DMS79 treated with DMSO at 0.1 percent for 48 hours (cell line): ENCODE measurements around the gene HS6ST2.
"Not testable (repeated sequence)": the region's sequence is repeated elsewhere in the genome, so short reads cannot be mapped to it uniquely, and the experiment has no call there.

Source experiments
- DNase-seq: peaks from one replicate; lab custom pipeline; 2025; lab: John Stamatoyannopoulos, UW

Gene HS6ST2

DNA sequence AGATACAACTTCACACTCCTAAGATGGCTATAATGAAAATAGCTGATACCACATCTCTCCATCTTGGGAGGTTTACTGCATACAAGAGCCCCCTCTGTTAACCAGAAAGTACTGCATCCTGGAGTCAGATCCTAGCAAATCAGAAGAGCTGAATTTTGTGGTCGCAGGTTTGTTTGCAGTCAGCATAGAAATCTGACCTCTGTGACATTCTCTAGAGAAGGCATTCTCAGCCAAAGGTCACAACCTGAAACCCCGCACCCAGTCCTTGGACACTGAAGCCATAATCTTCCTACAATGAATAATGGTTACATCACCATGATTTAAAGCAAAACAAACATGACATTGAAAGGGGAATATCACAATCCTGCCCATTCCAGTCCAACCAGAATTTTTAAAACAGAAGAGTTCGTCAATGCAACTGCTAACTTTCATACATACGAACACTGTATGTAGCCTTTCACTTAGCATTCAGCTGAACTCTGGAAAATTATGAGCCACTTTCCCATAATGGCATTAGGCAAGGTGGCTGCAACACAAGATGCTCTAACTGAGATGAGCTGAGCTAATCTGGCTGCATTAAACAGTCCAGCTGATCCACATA lies 17.6 kb downstream of the HS6ST2 start:
- DNase-seq: no peak

DNA sequence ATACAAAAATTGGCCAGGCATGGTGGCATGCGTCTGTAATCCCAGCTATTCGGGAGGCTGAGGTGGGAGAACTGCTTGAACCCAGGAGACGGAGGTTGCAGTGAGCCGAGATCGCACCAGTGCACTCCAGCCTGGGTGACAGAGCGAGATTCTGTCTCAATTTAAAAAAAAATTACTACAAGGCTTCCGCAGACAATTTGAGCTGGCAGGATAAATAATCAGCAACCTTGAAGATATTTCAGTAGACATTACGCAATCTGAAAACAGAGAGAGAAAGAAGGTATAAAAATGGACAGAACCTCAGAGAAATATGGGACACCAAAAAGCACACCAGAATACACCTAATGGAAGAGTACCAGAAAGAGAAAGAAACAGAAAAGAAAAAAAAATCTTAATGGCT lies 25.3 kb downstream of the HS6ST2 start:
- no peak for DNase-seq

DNA sequence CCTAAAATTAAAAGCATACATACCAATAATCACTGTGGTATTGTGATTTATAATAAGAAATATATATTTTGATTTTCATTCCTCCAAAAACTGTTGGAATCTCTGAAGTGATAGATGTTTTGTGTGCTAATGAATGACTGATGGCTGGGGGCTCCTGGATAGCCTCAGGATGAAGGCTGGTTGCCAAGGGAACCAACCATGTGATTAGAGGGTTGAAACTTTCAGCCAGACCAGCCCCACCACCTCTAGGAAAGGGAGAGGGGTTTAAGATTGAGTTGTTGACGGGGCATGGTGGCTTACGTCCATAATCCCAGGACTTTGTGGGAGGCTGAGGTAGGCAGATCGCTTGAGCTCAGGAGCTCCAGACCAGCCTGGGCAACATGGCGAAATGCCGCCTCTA lies 34.0 kb downstream of the HS6ST2 start:
- DNase-seq: no peak

DNA sequence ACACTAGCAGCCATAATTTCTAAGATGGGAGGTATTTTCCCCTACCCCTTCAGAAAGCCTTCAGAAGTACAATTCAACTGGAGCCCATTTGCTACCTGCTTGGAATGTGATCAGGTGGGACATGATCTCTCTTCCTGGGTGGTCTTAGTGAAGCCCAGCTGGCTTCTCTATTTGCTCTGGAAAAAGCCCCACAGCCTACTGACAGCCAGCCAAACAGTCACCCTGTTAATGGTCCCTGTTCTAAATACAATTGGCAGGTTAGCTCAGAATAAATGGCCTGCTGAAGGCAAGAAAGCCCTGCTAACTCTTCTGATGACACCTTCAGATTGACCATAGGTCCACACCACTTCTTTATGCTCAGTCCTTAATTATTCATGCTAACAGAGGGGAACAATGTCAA lies 39.9 kb downstream of the HS6ST2 start:
- DNase-seq: no peak

DNA sequence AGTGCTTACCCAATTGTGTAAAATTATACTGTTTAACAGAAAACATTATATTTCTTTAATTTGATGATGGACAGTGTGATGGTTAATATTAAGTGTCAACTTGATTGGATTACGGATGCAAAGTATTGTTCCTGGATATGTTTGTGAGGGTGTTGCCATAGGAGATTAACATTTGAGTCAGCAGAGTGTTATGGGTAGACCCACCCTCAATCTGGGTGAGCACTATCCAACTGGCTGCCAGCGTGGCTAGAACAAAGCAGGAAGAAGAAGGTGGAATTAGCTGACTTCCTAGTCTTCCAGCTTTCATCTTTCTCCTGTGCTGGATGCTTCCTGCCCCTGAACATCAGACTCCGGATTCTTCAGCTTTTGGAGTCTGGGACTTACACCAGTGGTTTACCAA lies 42.1 kb downstream of the HS6ST2 start:
- no peak for DNase-seq

DNA sequence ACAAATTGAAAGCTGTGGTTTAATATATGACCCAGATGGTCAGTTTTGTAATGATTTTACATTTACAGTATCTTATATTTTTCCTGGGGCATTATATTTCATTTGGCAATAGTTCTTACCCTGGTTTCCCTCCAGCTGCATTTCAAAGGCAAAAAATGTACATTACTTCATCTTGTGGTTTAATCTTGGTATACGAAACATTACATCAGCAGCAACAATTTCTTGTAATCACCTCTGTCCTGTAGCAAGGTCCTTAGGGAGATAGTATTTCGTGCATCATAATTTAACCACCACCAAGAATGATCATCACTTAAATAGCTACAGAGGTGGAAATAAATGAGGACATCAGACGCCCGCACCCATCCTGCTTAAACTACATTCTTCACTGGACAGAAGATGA lies 48.8 kb downstream of the HS6ST2 start:
- DNase-seq: no peak

DNA sequence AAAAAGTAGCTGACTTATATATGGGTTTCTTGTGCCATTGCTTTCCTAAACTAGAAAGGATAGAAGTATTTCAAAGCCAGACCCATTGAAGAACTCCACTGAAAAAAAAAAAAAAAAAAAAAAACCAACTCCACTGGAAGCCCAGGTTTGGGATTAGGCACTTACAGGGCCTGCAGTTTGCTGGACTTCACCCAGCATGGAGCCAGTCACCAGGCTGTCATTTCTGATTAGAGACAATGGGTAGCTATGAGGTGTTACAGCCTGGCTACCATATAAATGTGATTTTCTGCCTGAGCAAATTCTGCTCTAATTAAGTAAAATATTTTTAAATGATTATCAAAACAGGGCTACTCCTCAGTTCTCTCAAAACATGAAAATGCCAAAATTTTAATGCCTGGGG lies 49.5 kb downstream of the HS6ST2 start:
- DNase-seq: no peak

DNA sequence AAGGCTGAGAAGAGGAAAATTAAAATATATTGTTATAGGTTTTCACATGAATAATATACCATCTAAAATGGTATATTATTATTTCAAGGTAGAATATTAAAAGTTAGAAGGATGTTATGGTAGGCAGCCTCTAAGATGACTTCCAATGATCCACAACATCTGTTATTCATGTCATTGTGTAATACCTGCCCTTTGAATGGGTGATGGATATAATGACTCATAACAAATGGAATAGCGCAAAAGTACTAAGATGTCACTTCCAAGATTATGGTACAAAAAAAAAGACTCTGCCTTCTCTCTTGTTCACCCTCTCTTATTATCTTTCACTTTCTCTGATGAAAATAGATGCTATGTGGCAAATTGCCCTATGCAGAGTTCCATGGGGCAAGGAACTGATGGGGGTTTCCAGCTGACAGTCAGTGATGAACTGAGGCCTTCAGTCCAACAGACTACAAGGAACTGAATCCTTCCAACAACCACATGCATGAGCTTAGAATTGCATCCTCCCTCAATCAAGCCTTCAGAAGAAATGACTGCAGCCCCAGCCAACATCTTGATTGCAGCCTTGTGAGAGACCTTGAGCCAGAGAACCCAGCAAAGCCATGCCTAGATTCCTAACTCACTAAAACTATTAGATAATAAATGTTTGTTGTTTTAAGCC lies 57.7 kb downstream of the HS6ST2 start:
- DNase-seq: no peak

DNA sequence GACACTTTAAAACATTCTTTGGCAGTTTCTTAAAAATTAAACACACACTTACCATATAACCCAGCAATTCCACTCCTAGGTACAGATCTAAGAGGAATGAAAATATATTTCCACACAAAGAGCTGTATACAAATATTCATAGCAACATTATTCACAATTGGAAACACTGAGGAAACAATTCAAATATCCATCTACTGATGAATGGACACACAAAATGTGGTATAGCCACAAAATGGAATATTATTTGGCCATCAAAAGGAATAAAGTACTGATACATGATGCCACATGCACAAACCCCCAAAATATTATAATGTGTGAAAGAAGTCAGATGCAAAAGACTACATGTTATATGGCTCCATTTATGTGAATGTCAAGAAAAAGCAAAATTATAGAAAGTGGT lies 70.9 kb downstream of the HS6ST2 start:
- no peak for DNase-seq

DNA sequence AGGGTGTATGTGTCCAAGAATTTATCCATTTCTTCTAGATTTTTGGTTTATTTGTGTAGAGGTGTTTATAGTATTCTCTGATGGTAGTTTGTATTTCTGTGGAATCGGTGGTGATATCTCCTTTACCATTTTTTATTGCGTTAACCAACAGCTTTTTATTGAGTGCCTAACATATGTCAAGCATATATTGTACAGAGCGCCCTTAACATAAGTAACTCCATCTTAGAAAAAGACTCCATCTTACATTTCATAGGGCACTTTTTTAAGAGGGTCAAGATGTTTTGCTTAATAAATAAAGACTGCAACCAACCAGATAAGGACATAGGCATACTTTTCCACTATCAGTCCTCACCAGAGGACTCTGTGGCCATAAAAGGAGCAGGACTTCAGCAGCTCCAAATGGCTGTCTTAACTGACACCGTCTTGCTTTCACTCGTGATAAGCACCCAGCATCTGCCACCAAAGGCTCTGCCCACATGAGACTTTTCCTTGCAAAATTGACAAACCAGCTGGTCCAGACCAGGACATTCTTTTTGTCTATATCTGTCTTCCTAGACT lies 75.0 kb downstream of the HS6ST2 start:
- no peak for DNase-seq

DNA sequence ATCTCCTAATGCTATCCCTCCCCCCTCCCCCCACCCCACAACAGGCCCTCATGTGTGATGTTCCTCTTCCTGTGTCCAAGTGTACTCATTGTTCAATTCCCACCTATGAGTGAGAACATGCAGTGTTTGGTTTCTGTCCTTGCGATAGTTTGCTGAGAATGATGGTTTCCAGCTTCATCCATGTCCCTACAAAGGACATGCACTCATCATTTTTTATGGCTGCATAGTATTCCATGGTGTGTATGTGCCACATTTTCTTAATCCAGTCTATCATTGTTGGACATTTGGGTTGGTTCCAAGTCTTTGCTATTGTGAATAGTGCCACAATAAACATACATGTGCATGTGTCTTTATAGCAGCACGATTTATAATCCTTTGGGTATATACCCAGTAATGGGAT lies 77.7 kb downstream of the HS6ST2 start:
- not testable (repeated sequence) for DNase-seq

DNA sequence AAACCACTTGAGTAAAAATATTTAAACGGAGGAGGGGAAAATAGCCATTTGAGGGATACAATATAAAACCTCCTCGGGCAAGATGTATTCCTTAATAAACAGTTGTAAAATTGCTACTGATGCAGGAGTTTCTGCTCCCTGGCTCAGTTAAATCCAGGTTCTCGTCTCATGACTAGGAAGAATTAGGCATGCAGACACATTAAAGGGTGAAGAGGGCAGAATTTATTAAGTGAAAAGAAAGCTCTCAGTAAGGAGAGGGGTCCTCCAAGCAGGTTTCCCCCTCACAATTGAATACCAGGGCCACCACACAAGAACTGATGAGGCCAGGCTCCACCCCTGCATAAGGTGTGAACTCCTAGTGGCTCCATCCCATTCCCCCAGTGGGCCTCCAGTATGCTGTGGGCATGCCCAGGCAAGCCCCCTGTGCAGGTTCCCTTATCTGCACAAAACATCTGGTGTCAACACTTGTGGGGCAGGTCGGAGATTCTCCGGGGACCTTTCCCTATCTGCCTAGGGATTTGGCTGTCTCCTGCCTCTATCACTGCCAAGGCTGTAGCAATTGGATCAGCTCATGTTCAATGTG lies 80.4 kb downstream of the HS6ST2 start:
- no peak for DNase-seq

DNA sequence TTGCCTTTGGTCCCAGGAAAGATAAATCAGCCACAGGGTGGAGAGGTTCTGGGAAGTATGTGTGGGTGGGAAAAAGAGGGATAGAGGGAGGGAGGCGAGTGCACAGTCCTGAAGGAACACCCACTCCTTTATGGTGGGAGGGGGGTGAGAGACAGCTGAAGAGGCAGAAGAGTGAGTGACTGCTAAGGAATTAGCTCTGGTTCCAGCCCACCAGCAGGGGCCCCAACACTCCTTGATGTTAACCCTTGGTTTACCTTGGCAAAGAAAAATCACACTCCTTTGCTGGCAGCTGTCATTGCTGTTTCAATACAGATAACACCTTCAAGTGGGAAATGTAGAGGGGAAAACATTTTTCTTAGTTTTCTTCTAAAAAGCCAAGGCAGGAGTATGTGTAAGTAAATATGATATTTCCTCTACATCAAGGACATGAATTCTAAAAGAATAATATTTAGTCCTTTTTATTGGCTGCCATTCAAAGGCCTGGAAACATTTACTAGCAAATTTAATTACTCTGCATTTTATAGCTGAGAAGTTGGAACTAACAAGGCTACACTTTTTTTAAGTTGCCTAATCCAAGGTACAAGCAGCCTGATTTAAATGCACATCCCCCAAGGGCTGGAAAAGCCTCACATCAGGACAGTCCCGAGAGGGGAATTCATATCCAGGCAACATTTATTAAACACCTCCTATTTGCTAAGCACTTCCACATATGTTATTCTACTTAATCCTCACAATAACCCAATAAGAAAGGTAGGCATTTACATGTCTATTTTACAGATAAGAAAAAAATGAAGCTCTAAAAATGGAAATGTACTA lies 81.7 kb downstream of the HS6ST2 start:
- DNase-seq: no peak

DNA sequence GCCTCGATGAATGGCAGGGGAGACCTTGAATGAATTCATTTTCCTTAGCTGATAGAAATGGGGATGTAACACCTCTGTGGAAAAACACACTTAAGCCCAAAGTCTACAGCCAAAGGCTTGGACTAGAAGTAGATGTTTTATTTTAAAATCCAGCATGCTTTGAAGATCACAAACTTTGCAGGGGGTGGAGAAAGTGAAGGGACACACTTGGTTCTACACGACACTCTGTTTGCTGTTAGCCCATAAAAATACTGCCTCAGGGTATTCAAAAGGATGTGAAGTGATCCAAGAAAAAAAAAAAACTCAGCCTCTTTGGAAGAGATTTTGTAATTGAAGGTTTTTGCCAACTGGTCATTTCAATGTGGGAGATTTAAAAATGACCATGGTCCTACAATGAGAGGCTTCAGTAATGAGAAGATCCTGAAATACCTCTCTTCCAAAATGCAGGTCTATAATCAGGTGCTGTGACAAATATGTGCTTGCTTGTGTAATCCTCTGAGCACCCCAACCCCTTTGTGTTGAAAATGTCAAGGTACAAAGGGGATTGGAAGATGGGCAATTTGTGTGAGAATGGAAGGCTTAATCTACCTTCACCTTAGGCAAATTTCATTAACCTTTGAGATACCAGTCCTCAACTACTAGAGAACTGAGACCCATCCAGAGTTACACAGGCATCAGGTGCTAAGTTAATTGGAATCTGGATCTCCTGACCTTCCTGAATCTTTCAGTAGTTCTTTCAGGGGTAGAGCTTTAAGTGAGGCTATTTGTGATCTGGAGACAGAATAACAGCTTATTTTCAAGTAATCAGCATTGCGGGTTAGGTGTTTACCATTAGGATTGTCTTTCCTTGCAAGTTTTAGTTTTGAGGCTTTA lies 82.5 kb downstream of the HS6ST2 start:
- DNase-seq: no peak

DNA sequence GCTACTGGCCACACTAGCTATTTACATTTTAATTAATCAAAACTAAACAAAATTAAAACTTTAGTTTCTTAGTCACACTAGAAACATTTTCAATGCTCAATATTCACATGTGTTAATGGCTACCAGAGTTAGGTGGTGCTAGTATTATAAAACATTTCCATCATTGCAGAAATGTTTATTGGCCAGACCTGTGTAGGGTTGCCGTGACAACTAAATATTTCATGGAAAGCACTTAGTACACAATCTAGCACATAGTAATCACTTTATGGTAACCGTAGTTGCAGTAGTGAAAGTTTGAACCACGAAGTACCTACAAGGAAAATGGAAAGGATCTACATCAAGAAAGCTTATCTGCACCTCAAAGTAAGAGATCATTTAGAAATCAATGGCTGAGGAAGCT lies 95.9 kb downstream of the HS6ST2 start:
- DNase-seq: no peak

DNA sequence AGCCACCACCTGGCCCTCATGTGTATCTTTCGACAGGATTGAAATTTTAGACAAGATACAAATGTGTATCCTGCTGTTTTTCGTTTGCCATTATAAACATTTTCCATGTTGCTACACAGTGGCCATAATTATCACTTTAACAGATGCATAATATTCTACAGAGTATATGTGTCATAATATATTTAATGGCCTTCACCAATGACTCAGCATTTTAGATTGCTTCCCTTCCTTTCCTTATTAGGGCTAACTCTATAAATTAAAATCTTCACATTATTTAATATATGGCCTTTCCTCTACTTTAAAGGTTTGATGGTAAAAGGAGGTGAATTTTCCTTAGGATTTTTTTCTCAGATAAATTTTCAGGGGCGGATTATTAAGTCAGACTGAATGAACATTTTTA lies 97.4 kb downstream of the HS6ST2 start:
- no peak for DNase-seq

DNA sequence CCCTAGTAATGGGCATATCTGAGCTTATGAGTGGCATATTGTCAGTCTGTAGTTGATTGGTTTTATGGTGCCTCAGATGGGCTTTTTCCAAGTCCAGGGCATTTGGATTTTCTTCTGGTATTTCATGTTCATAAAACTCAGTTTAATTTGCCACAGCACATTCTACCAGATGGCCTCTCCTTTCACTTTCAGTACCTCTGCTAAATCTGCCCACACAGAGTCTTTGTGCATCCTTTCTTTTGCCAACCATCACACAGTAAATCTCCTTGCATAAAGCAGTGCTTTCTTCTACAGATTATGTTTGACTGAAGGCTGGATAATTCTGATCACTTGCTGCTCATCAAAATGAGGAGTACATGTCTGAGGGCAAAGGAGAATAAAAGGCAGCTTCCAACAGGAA lies 98.2 kb downstream of the HS6ST2 start:
- no peak for DNase-seq

DNA sequence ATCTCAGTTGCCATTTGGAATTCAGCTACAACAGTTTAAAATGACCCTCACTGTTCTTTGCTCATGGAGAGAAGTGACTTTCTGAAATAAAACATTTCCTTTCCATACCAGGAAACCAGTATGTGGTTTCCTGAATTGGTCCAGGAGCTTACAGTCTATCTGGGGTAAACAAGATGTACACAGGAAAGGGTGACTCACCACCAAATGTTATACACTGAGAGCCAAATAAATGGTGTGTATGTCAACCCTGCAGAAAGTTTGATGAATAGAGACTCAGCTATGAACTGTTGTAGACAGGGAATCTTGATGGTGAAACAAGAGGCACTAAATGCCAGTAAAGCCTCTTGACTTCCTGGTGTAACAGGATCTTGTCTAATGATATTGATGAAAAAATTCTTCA lies 100.4 kb downstream of the HS6ST2 start:
- DNase-seq: no peak

DNA sequence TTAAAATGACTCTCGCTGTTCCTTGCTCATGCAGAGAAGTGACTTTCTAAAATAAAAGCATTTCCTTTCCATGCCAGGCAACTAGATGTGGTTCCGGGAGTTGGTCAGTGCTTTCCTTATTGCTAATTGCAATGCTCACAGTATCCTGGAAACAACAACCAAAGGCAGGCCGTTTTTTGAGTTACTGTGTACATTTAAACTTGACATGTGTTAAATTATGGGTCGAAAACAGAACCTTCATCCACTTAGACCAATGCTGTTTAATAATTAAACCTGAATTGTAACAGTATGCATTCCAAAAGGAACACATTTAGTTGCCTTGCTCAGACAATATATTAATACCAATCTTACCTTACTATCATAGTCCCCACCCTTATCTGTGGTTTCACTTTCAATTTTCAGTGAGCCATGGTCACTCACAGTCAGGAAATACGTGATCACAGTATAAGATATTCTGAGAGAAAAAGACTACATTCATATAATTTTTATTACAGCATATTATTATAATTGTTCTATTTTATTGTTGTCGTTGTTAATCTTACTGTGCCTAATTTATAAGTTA lies 102.6 kb downstream of the HS6ST2 start:
- DNase-seq: no peak

DNA sequence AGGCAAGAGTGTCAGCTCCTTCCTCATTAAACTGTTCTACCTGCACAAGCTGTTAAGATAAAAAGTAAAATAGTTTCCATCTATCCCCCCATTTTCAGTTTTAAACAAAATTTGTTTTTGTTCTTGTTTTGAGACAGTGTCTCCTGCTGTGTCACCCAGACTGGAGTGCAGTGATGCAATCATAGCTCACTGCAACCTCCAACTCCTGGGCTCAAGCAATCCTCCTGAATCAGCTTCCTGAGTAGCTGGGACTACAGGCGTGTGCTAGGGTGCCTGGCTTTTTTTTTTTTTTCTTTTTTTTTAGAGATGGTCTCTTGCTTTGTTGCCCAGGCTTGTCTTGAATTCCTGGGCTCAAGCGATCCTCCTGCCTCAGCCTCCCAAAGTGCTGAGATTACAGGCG lies 105.4 kb downstream of the HS6ST2 start:
- DNase-seq: no peak

DNA sequence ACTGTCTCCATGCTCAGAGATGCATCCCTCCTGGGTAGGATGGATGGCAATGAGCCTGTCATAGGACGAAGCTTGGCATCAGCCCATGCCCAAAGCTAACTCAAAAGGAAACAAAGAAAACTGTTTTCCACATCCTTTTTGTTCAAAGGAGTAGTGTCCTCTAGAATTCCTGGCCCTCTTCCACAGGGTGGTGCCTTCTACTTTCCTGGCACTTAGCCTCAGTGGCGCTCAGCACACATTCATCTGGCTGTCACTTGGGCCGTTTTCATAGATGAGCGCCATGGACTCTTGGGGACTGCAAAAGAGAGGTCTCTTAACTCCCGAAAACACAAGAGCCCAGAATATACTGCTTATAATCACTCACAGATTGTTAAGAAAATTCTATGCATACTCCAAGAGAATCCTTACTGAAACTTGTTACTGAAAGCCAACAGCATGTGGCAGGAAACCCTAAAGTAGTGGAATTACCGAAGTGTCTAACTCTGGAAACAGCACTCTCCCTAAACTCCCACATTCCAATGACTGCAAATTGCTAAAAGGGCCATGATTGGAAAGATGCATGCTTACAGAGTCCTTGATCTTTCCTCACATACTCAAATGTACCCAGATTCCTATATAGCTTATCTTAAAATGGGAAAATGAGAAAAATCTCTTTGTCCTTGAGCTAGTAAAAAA lies 110.0 kb downstream of the HS6ST2 start:
- no peak for DNase-seq
